Fibroblast of the aortic adventitia (primary cell): ENCODE measurements around the gene CUL1. TPM values are rescaled to one million over a fixed set of nuclear protein-coding genes. Genes with fewer than 3 reads are reported as not detected.

Source experiments
- DNase-seq: peaks from one replicate; pipeline ENCODE4 v3.0.0-alpha.2; 2010; ENCODE audit warnings: low read depth
- H3K4me3 ChIP-seq: 2 replicates; pipeline ENCODE4 v1.5.1; 2011; ENCODE audit warnings: low read depth, mild to moderate bottlenecking, control low read depth, low read length, moderate library complexity
- CTCF ChIP-seq: IDR thresholded peaks from 2 replicates; pipeline ENCODE4 v1.5.1; 2011; ENCODE audit warnings: mild to moderate bottlenecking, low read length, control low read depth, inconsistent platforms; ENCODE audit not compliant: insufficient read depth
- total RNA-seq: library from RNA; depleted of rRNA; stranded (reverse); fragments of >200 nt; gene quantifications from 2 replicates; pipeline ENCODE4 v1.2.3, GENCODE V29; 2012; ENCODE audit warnings: low replicate concordance

CUL1 gene
- total RNA-seq, 1 donor, result 49.0 TPM

DNA sequence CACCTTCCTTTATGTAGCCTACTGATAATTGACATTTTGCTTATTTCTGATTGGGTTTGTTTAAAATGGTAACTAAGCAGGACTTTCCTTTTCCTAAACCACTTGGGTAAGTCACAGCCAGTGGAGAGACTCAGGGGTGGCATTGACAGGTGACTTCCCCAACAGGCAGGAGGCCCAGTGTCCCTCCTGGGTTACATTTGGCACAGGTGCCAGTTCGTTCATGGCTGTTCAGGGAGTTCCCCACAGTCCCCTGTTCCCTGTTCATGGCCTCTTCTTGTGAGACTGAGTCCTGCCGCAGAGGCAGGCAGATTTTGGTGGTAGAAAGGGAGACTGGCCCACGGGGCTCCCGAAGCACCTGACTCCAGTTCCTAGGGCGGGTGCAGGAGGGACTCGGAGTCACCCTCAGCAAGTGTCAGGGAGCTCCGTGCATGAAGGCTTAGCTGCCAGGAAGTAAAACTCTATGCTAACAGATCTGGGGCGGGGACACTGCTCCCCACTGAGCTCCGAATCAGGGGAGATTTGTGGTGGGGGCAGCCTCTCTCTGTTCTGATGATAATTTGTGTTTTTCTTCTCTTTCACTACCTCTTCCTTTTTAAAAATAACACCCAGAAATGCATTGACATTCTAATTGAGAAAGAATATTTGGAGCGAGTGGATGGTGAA is 101.3 kb downstream of the CUL1 start:
- no peak for DNase-seq
- H3K4me3 ChIP-seq, result no peak overlapping the region
- TF ChIP-seq CTCF, result no peak

DNA sequence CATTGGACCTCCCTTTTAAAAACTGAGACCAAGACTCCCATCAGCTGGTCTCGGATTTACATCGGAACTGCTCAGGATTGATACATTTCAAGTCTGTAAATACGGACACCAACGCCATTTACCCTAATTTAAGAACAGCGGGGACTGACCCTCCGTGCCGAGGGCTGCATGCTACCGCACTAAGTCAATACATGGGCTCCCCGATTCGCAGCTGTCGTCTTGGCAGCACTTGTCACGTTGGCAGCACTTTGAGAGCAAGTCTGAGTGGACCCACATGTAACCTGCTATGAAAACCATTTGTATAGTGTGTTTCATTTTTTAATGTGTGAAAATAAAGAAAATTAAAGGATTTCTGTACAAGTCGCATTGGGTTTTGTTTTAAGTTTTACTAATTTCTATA is 102.0 kb downstream of the CUL1 start:
- no peak overlapping the region for H3K4me3 ChIP-seq
- no peak for TF ChIP-seq CTCF
- DNase-seq, result no peak

DNA sequence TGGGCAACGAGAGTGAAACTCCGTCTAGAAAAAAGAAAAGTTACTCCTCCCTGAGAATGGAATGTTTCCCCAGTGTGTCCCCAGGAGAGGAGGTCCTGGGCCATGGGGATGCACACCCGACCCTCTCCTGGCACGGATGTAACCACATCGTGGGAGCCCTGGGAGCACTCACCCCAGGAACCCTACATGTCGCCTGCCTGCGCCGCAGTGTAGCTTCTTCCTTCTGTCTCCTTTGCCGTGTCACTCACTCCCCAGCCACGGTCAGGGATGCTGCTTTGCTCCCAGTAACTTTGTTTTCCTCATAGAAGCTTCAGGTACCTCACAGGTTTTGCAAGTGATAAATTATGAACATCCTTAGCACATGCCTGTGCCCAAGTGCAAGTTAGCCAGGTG is 103.4 kb downstream of the CUL1 start:
- TF ChIP-seq CTCF, result no peak
- no peak overlapping the region for H3K4me3 ChIP-seq
- DNase-seq, result no peak

GRCh38 chr7:148803094-148803493 is 104.4 kb downstream of the CUL1 start:
- DNase-seq, result no peak
- no peak overlapping the region for H3K4me3 ChIP-seq
- TF ChIP-seq CTCF, result no peak

- H3K4me3 ChIP-seq, result no peak overlapping the region
- no peak for DNase-seq
- no peak for TF ChIP-seq CTCF
These were observed 105.9 kb downstream of the CUL1 start for GRCh38 chr7:148804343-148805235.

- no peak overlapping the region for H3K4me3 ChIP-seq
- TF ChIP-seq CTCF, result no peak
- no peak for DNase-seq
These were observed 107.5 kb downstream of the CUL1 start for GRCh38 chr7:148806187-148806586.
